ENCODE data around the gene PI16. TPM values are rescaled to one million over a fixed set of nuclear protein-coding genes. Genes with fewer than 3 reads are reported as not detected.

PI16 gene
- total and polyA plus RNA-seq, 2 of the 13 experiments (the other 11 are each of a cell fraction or from before 2014, with no cell fraction given): not detected

DNA sequence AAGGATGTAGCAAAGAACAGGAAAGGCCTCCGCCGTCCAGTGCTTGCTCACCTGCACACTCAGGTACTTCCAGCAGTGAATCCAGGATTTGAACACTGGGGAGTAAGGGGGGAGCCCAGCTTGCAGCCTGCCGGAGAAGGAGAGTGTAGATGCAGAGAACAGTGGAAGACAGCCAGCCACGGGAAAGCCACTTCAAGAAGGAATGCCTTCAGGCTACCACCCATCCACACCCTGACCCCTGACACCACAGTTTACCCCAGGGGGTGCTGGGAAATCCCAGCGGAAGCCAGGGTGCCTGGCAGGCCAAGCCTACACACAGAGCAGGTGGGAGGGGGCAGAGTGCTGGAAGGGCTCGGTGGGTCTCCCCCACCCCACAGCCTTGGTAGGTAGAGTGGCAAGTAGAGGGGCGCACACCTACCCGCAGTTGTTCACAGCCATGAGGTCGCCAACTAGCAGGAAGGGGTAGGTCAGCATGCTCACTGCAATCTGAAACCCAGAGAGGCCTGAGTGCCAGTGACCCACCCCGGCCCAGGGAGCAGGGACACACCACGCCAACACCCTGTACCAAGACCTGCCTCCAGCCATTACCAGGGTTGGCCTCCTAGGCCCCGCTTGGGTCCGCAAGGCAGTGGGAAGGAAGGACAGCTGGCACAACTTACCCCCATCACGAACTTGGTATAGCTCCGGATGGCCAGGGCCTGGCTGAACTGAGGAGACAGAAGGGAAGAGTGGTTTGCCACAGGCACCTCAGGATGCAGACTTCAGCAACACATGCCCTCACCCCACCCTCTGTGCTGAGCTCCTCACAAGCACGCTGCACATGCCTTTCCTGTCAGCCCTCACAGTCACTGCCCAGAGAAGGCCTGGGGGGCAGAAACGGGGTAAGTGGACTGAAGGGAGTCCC, 15.7 kb downstream of the PI16 start:
- no peaks in the 10 kb centered on the region for H3K79me2 ChIP-seq (ENCODE audit: insufficient read depth, low read length)
- H3K4me2 ChIP-seq (ENCODE audit: low read depth, low read length): no peak overlapping the region
- FAIRE-seq (no peak), DNase-seq (ENCODE audit: low spot score) (no peak), ATAC-seq (no peak)
- H3K36me3 ChIP-seq (replicated peaks in 1 of 2; ENCODE audit: control insufficient read depth in 1 of 2, insufficient read depth in 2 of 2, low read length in 2 of 2): peaks cover 61 to 79% of the 10 kb centered on the region in 2 experiments
- no peaks in the 10 kb centered on the region for H4K20me1 ChIP-seq (ENCODE audit: insufficient read depth, low read length)
- H3K9ac ChIP-seq (ENCODE audit: insufficient read depth, low read depth, low read length): no peak overlapping the region
- BruUV-seq (replicated peaks): no TSS peak
- TF ChIP-seq RFXAP (CRISPR knock-in tag; IDR thresholded peaks at IDR 0.05; ENCODE audit: borderline replicate concordance): no peak
- TF ChIP-seq, protein P1, sequence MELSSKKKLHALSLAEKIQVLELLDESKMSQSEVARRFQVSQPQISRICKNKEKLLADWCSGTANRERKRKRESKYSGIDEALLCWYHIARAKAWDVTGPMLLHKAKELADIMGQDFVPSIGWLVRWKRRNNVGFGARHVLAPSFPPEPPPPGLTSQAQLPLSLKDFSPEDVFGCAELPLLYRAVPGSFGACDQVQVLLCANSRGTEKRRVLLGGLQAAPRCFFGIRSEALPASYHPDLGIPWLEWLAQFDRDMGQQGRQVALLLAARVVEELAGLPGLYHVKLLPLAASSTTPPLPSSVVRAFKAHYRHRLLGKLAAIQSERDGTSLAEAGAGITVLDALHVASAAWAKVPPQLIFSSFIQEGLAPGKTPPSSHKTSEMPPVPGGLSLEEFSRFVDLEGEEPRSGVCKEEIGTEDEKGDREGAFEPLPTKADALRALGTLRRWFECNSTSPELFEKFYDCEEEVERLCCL (CRISPR knock-in tag; IDR thresholded peaks at IDR 0.05; ENCODE audit: borderline replicate concordance): no peak
- no peak for TF ChIP-seq PCBP1 (IDR thresholded peaks at IDR 0.05; ENCODE audit: borderline replicate concordance, low read depth, low read length)
- no peak for TF ChIP-seq ZNF337 (CRISPR knock-in tag; IDR thresholded peaks at IDR 0.05; ENCODE audit: borderline replicate concordance, low read depth)
- no peak for TF ChIP-seq ZFY (CRISPR knock-in tag; IDR thresholded peaks at IDR 0.05)
- TF ChIP-seq ARNT (IDR thresholded peaks at IDR 0.05): no peak
- TF ChIP-seq POLR2AphosphoS5 (IDR thresholded peaks at IDR 0.05; ENCODE audit: low read depth, low read length): no peak
- TF ChIP-seq ZKSCAN8 (CRISPR knock-in tag; IDR thresholded peaks at IDR 0.05; ENCODE audit: borderline replicate concordance): no peak
- no peak for TF ChIP-seq ADNP (CRISPR knock-in tag; IDR thresholded peaks at IDR 0.05)
- TF ChIP-seq, protein P2, sequence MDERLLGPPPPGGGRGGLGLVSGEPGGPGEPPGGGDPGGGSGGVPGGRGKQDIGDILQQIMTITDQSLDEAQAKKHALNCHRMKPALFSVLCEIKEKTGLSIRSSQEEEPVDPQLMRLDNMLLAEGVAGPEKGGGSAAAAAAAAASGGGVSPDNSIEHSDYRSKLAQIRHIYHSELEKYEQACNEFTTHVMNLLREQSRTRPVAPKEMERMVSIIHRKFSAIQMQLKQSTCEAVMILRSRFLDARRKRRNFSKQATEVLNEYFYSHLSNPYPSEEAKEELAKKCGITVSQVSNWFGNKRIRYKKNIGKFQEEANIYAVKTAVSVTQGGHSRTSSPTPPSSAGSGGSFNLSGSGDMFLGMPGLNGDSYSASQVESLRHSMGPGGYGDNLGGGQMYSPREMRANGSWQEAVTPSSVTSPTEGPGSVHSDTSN (CRISPR knock-in tag; IDR thresholded peaks at IDR 0.05): no peak
- no peak for TF ChIP-seq ZC3H4 (CRISPR knock-in tag; IDR thresholded peaks at IDR 0.05; ENCODE audit: borderline replicate concordance)
- TF ChIP-seq, protein P3, sequence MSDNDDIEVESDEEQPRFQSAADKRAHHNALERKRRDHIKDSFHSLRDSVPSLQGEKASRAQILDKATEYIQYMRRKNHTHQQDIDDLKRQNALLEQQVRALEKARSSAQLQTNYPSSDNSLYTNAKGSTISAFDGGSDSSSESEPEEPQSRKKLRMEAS (IDR thresholded peaks at IDR 0.05): no peak
- TF ChIP-seq NONO (IDR thresholded peaks at IDR 0.05): no peak
- TF ChIP-seq NONO (CRISPR knock-in tag; conservative IDR thresholded peaks at IDR 0.05): no peak
- TF ChIP-seq, protein P4, sequence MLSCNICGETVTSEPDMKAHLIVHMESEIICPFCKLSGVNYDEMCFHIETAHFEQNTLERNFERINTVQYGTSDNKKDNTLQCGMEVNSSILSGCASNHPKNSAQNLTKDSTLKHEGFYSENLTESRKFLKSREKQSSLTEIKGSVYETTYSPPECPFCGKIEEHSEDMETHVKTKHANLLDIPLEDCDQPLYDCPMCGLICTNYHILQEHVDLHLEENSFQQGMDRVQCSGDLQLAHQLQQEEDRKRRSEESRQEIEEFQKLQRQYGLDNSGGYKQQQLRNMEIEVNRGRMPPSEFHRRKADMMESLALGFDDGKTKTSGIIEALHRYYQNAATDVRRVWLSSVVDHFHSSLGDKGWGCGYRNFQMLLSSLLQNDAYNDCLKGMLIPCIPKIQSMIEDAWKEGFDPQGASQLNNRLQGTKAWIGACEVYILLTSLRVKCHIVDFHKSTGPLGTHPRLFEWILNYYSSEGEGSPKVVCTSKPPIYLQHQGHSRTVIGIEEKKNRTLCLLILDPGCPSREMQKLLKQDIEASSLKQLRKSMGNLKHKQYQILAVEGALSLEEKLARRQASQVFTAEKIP (CRISPR knock-in tag; IDR thresholded peaks at IDR 0.05; ENCODE audit: borderline replicate concordance): no peak
- no peak for TF ChIP-seq NBN (conservative IDR thresholded peaks at IDR 0.05)
- no peak for TF ChIP-seq MTF1 (CRISPR knock-in tag; IDR thresholded peaks at IDR 0.05)
- no peak overlapping the region for H3K4me3 ChIP-seq (replicated peaks in 1 of 3; ENCODE audit: insufficient read depth in 1 of 3, low read depth in 2 of 3, low read length in 3 of 3)
- 95% methylated on average over 14 of the region's 17 CpGs for WGBS (ENCODE audit: low lambda C conversion rate)
- ChIA-PET POLR2A (interaction anchor here (1.1 to 1.4 kb wide), 2 partner anchors 16 kb away, joined by 3 read pairs; partner anchors contain the start of gene MTCH1), CTCF (ENCODE audit: low intra/inter-chr PET ratio, low total read pairs) (no interaction called here)
- in situ Hi-C loops (cut with HindIII; ENCODE audit: extremely low pct_ligation_motif_present, low pct_unique_long_range_greater_than_20kb) (no loop called here), intact Hi-C loops (cut with micrococcal nuclease; ENCODE audit: unreplicated experiment) (no loop called here)
- no peak overlapping the region for H3K27ac ChIP-seq (ENCODE audit: extremely low read length, insufficient read depth, low read length)
- H3K9me3 ChIP-seq (ENCODE audit: low read length): no peaks in the 10 kb centered on the region
- no peaks in the 10 kb centered on the region for H3K27me3 ChIP-seq (ENCODE audit: control insufficient read depth in 1 of 2, insufficient read depth in 2 of 2, low read length in 2 of 2)
- H3K4me1 ChIP-seq (ENCODE audit: insufficient read depth, low read length): no peaks in the 10 kb centered on the region
- no peak overlapping the region for H2AFZ ChIP-seq (ENCODE audit: low read length)

All from HepG2 (cell line).